Left lung (tissue), 10 donors: ENCODE measurements around the gene BHLHE23. TPM values are rescaled to one million over a fixed set of nuclear protein-coding genes. Genes with fewer than 3 reads are reported as not detected.

Source experiments
- ATAC-seq: fragments of 200-7000 bp; cut with Tn5 transposase; one replicate; pipeline ENCODE4 v1.9.1; 2020; ENCODE audit warnings: moderate library complexity
- DNase-seq, 4 donors: peaks; one replicate each; pipeline ENCODE4 v3.0.0-alpha.2; 2013 to 2020
- H3K27ac ChIP-seq, 2 donors: fragments of 200-600 bp; sonication (generic) in 1 of 2; one replicate each; pipeline versions ENCODE4 v1.5.0 to v1.8.0; 2020 to 2021
- H3K27me3 ChIP-seq, 2 donors: fragments of 200-600 bp; sonication (generic) in 1 of 2; one replicate each; pipeline versions ENCODE4 v1.5.0 to v1.8.0; 2020 to 2021
- H3K36me3 ChIP-seq, 2 donors: fragments of 200-600 bp; sonication (generic) in 1 of 2; one replicate each; pipeline versions ENCODE4 v1.5.0 to v1.8.0; 2020 to 2021
- H3K4me1 ChIP-seq, 2 donors: fragments of 200-600 bp; one replicate each; pipeline ENCODE4 v1.8.0; 2021
- H3K4me3 ChIP-seq, 2 donors: fragments of 200-600 bp; sonication (generic) in 1 of 2; one replicate each; pipeline versions ENCODE4 v1.5.0 to v1.8.0; 2020 to 2021; ENCODE audit warnings: mild to moderate bottlenecking in 1 of 2
- H3K9me3 ChIP-seq, 2 donors: fragments of 200-600 bp; sonication (generic) in 1 of 2; one replicate each; pipeline versions ENCODE4 v1.5.0 to v1.8.0; 2020 to 2021
- intact Hi-C, 2 donors: fragments of 100-400 bp; cut with DNase I; formaldehyde crosslinking; loops; one replicate each; pipeline versions ENCODE4 v1.11.2 to v1.14.2; 2022
- polyA plus RNA-seq, 6 donors: library from polyadenylated mRNA; unstranded; fragments of 120-200 nt; gene quantifications; one replicate each; pipeline ENCODE4 v1.2.1, GENCODE V29; 2013; ENCODE audit not compliant: insufficient read length in 6 of 6
- total RNA-seq, 2 donors: library from RNA; stranded (reverse); fragmentation: NEBNext Ultra II Directional; extraction: Animal tissue kit (Norgen Biotek cat#: 25700); gene quantifications; one replicate each; pipeline ENCODE4 v1.2.1, GENCODE V29; 2021
- TF ChIP-seq, protein P1 (sequence below), 2 donors: fragments of 200-600 bp; sonication (generic) in 1 of 2; IDR thresholded peaks; one replicate each; pipeline versions ENCODE4 v1.5.0 to v1.8.0; 2021; ENCODE audit warnings: antibody characterized with exemption in 2 of 2
- donor health status: DM: no; HTN: yes; CAD: no.
- donor health status: DM: no; HTN: no; CAD: no.

Gene BHLHE23
- total and polyA plus RNA-seq, 8 donors: not detected

DNA sequence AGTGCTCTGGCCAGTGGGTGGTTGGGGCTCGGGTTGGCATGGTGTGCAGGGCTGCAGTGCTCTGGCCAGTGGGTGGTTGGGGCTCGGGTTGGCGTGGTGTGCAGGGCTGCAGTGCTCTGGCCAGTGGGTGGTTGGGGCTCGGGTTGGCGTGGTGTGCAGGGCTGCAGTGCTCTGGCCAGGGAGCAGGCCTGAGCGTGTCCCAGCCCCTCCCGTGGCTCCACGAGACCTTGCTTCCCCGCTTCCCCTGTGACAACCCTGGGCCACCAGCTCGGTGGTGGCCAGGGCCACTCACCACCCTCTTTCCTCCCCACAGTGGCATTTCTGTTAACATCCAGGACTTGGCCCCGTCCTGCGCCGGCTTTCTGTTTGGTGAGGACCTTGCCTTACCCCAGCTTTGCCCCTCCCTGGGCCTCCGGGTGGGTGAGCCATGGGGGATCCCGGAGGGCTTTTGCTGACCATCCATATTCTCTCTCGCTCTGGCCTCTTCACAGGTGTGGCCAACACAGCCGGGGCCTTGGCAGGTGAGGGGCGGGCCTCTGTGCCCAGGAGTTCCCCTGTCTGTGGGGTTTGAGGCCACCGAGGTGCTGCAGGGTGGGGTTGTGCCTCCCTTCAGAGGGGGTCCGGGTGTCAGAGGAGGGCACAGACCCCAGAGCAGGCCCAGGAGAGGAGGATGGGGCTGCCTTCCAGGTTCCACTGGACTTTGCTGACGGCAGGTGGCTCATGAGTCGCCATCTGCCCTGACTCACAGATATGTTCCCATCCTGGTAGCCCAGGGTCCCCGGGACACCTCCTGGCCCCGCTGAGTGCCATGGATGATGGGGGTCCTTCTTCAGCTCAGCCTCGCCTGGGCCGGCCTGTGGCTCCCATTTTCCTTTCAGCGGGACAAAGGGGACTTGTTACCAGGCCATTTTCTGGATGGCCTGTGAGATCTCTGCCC, 40.3 kb downstream of the BHLHE23 start:
- H3K36me3 ChIP-seq: peaks cover 0 to 42% of the 10 kb centered on the region in 2 donors
- ATAC-seq (no peak), DNase-seq (peak in 1 of 4 donors; percentile 55)
- H3K4me1 ChIP-seq: no peaks in the 10 kb centered on the region
- no peaks in the 10 kb centered on the region for H3K9me3 ChIP-seq
- H3K4me3 ChIP-seq: no peak overlapping the region
- no peak overlapping the region for H3K27ac ChIP-seq
- TF ChIP-seq, protein P1, sequence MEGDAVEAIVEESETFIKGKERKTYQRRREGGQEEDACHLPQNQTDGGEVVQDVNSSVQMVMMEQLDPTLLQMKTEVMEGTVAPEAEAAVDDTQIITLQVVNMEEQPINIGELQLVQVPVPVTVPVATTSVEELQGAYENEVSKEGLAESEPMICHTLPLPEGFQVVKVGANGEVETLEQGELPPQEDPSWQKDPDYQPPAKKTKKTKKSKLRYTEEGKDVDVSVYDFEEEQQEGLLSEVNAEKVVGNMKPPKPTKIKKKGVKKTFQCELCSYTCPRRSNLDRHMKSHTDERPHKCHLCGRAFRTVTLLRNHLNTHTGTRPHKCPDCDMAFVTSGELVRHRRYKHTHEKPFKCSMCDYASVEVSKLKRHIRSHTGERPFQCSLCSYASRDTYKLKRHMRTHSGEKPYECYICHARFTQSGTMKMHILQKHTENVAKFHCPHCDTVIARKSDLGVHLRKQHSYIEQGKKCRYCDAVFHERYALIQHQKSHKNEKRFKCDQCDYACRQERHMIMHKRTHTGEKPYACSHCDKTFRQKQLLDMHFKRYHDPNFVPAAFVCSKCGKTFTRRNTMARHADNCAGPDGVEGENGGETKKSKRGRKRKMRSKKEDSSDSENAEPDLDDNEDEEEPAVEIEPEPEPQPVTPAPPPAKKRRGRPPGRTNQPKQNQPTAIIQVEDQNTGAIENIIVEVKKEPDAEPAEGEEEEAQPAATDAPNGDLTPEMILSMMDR (IDR thresholded peaks at IDR 0.05): no peak
- H3K27me3 ChIP-seq: peaks cover 5 to 36% of the 10 kb centered on the region in 2 donors
- intact Hi-C loops: no loop called here

DNA sequence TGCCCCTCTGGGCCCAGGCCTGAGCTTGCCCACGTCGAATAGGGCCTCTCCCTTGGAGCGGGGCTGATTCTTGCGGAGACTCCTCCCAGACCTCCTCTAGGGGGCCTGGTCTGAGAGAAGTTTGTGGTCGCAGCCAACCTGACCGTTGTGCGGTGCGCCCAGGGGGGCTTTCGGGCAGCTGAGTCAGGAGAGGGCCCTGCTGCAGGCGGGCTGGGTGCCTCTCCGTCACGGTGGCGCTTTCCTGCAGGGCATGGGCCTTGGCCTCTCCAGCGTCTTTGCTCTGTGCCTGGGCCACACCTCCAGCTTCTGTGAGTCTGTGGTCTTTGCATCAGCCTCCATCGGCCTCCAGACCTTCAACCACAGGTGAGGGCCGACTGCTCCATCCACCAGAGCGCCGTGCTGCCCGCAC, 41.4 kb downstream of the BHLHE23 start:
- H3K36me3 ChIP-seq: peaks cover 0 to 48% of the 10 kb centered on the region in 2 donors
- intact Hi-C loops: no loop called here

GRCh38 chr20:62964700-62965099, 42.1 kb downstream of the BHLHE23 start:
- Histone ChIP-seq H3K4me1 (no peaks in the 10 kb centered on the region), H3K36me3 (peaks cover 0 to 48% of the 10 kb centered on the region in 2 donors), H3K4me3 (no peak overlapping the region), H3K27ac (no peak overlapping the region), H3K9me3 (no peaks in the 10 kb centered on the region), H3K27me3 (peaks cover 0 to 20% of the 10 kb centered on the region in 2 donors)
- peak in 1 of 4 donors; percentile 47 for DNase-seq
- ATAC-seq: no peak
- intact Hi-C loops: no loop called here
- TF ChIP-seq, protein P1 (IDR thresholded peaks at IDR 0.05): no peak

More for the DNA sequence above, 41.4 kb downstream of the BHLHE23 start:
- Histone ChIP-seq H3K4me1 (no peaks in the 10 kb centered on the region), H3K27me3 (peaks cover 2 to 26% of the 10 kb centered on the region in 2 donors), H3K4me3 (no peak overlapping the region), H3K27ac (no peak overlapping the region), H3K9me3 (no peaks in the 10 kb centered on the region)
- no peak for ATAC-seq
- DNase-seq: peak in 1 of 4 donors; percentile 75
- TF ChIP-seq, protein P1 (IDR thresholded peaks at IDR 0.05): no peak

DNA sequence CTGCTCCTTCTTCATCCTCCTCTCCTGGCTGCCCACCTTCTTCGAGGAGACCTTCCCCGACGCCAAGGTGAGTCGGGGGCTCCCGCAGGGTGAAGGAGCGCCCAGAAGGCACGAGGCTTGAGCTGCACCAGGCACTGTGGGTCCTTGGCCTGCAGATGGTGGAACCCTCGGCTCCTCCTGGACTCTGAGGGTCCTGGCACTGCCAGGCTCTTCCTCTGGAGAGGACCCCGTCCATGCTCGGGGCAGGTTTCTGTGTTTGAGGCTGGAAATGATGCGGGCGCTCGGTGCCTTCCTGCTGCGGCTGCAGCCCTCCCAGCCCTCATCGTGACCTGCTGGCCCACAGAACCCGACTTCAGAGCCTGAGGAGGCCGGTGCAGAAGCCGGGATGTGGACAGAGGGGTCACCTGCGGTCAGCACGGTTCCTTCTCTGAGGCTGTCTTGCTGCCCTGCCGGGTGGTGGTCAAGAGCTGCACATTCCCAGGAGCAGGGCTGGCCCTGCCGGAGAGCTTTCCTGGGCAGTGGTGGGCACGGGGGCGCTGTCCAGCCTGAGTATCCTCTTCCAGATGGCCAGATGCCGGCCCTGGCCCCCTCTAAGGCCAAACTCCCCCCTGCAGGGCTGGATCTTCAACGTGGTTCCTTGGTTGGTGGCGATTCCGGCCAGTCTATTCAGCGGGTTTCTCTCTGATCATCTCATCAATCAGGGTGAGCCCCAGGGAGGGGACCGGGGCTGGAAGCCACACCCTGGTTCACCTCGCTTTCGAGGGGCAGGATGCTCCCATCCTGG, 43.0 kb downstream of the BHLHE23 start:
- TF ChIP-seq, protein P1 (IDR thresholded peaks at IDR 0.05): no peak
- H3K27ac ChIP-seq: no peak overlapping the region
- ATAC-seq (no peak), DNase-seq (peak in 1 of 4 donors; percentile 69)
- no peaks in the 10 kb centered on the region for H3K9me3 ChIP-seq
- H3K4me1 ChIP-seq: no peaks in the 10 kb centered on the region
- intact Hi-C loops: no loop called here
- H3K27me3 ChIP-seq: peaks cover 0 to 12% of the 10 kb centered on the region in 2 donors
- no peak overlapping the region for H3K4me3 ChIP-seq
- H3K36me3 ChIP-seq: peaks cover 0 to 48% of the 10 kb centered on the region in 2 donors
